ENCODE data around the gene AKT3. TPM values are rescaled to one million over a fixed set of nuclear protein-coding genes. Genes with fewer than 3 reads are reported as not detected.

The AKT3 gene
- total RNA-seq, 8 experiments from 2014 or later, result 7.7 to 99.3 (median 63.8) TPM

DNA sequence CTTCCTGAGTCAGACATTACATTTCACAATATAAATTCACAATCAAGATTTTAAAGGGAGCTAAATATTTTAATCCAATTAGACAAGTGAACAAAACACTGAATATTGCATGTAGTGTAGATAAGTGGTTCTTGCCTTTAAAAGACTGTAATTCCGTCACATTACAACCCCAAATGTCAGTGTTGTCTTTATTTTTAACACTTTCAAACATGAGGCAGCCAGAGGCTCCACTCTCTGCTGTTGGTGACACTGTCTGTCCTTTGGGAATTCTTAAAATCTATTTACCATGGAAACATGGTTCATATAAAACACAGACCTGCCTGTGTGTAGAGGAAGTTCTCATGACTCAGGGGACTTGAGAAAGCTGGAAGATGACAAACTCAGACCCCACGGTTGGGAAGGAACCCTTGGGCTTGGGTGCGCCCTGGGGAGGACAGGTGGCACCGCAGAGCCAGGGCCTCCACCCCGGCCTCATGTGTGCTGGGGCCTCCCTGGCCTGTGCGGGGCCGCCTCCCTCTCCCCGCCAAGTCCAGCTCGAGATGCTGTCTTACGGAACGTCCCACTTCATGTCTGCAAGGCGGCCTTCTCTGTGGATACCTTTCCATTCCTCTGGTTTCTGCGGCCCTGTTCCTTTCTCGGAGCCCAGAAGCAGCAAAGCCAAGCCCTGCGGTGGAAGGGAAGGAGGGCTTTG, 355.2 kb downstream of the AKT3 start:
- in situ Hi-C loops (cut with MboI; ENCODE audit: low pct_unique_long_range_greater_than_20kb in 2 of 9, low sequenced_read_pairs in 9 of 9, unreplicated experiment in 9 of 9), result no loop called here
- no peak for ATAC-seq (replicated peaks in 6 of 8)
- H3K4me1 ChIP-seq (replicated peaks in 1 of 2), result peaks cover 31 to 39% of the 10 kb centered on the region in 2 donors
- no peak overlapping the region for H3K27ac ChIP-seq
- 83 to 100% (median 96%) methylated on average over 1 to 11 of the region's 15 CpGs; no CpG with 5 or more reads in 2 of the 10 experiments for WGBS, 10 experiments
- H3K4me3 ChIP-seq, result no peak overlapping the region

DNA sequence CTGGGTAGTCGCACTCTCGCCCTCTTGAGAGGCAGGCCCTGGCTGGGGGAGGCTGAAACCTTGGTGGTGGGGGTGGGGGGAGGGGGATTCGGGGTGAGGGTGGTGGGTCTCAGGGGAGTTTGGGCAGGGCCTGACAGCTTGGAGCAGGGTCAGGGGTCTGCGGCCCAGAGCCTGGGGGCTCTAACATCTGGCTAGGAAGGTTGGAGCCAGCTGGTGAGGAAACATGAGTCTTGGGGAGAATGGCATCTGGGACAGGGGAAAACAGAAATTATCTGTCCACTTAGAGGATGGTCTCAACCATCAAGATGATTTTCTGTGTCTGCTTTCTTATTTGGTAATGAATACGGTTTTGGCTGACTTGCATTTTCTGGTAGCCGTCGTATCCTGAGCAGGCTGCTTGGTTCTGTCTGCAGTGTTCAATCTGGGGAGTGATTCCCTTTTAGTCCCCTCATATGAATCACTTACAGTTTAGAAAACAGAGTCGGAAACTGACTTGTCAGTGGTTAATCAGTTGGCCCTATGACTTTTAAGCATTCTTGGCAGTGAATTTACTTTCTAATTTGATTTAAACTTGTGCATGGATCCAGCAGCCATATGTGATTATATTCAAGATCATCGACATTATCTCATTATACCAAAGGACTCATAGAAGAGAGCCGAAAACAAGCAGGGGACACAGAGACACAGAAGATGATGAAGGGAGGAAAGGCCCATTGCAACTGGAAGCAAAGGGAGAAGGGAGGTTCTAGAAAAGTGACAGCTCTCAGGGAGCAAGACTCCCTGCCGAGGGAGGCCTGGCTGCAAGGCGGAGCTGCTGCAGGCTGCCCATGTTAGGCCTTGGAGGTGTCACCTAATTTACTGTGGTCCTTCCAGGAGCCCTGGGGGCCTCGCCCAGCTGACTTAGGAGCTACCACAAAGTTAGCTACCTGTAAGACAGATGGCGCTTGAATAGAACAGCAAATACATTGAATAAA, 356.6 kb downstream of the AKT3 start:
- Histone ChIP-seq H3K4me1 (replicated peaks in 1 of 2) (peaks cover 45 to 53% of the 10 kb centered on the region in 2 donors), H3K4me3 (no peak overlapping the region), H3K27ac (no peak overlapping the region)
- no peak for ATAC-seq (replicated peaks in 6 of 8)
- 21 to 83% (median 69%) methylated on average over 1 to 10 of the region's 14 CpGs for WGBS, 10 experiments
- in situ Hi-C loops (cut with MboI; ENCODE audit: low pct_unique_long_range_greater_than_20kb in 2 of 9, low sequenced_read_pairs in 9 of 9, unreplicated experiment in 9 of 9), result no loop called here

DNA sequence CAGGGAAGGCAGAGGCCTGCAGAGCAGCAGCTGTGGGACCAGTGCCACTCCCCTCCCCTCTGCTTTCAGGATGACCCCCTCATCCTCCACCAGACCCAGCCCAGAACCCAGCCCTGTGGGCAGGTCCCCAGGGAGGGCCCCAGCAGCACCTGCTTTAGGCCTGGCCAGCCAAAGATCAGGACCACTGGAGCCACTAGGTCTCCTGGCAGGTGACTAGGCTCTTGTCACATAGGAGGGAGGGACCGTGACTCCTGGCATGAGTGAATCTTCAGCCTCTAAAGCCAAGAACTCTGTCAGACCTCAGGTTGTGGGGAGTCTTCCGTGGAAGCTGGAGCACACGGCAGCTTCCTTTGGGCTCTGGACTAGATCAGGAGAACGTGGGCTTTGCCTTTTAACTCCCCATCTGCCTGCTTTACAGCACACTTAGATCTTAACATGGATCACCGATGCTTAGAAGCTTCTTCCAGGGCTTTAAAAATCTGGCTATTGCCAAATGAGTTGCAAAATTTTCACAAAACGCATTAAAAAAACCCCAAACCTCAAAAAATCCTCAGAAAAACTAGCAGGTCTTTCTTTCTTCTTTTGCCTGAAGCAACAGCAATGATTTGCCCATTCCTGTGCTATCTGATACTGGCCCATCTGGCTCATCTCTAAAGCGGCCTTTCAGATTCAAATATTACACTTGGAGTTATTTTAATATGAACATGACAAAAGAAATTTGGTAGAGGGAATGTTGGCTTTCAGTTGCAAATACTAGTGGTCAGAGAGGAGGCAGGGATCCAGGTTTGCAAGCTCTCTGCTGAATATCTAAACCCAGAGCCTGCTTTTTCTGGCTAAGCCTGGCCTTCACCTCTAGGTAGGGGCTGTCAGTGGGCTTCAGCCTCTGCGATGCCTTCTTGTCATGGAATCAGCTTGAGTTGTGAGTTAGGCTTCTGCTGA, 359.0 kb downstream of the AKT3 start:
- no peak overlapping the region for H3K4me3 ChIP-seq
- peaks cover 45 to 52% of the 10 kb centered on the region in 2 donors for H3K4me1 ChIP-seq (replicated peaks in 1 of 2)
- peak overlapping the region; percentile 24 to 74 for H3K27ac ChIP-seq
- in situ Hi-C loops (cut with MboI; ENCODE audit: low pct_unique_long_range_greater_than_20kb in 2 of 9, low sequenced_read_pairs in 9 of 9, unreplicated experiment in 9 of 9), result no loop called here
- peak in 4 of 8 experiments; percentile 28 to 46 (median 40) for ATAC-seq (replicated peaks in 6 of 8)
- WGBS, 10 experiments, result 8 to 82% (median 43%) methylated on average over 2 to 6 of the region's 8 CpGs; no CpG with 5 or more reads in 1 of the 10 experiments

DNA sequence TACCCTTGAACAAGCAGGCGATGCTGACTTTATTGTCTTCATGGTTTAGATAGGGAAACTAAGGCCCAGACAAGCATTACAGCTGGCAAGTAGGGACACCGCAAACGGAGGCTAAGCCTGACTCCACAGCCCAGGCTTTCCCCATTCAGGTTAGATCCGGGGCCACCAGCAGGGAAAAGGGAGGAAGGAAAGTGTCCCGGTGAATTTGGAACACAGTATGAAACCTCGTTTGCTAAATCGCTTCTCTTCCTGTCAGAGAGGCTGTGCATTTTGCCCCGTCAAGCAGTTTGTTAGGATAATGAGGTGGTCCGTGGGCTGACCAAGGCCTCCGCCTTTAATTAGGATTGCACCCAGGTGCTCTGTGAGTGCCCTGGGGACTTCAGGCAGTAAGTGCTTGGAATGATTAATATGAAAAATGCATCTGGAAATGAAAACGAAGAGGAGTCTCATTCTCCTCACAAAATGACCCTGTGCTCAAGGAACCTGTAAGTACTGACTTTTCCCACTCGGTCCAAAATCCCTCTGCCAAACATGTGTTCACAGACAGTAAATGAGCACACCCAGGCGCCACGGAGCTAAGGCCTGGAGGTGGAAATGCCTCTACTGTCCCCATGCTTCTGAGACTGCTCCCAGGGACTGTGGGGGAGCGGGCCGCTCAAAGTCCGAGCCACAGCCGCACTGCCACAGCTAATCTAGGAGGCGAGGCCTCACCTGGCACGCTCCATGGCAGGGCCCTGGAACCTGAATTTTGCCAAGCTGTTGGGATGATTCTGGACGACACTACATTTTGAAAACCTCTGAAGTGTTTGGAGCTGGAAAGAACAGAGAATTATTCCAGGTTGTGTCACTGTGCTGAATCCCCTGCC, 360.1 kb downstream of the AKT3 start:
- WGBS, 10 experiments, result 20 to 76% (median 56%) methylated on average over 1 to 16 of the region's 21 CpGs; no CpG with 5 or more reads in 3 of the 10 experiments
- Histone ChIP-seq H3K27ac (peak overlapping the region; percentile 13 to 74), H3K4me1 (replicated peaks in 1 of 2) (peaks cover 42 to 50% of the 10 kb centered on the region in 2 donors), H3K4me3 (no peak overlapping the region)
- peak in 1 of 8 experiments; percentile 12 for ATAC-seq (replicated peaks in 6 of 8)
- in situ Hi-C loops (cut with MboI; ENCODE audit: low pct_unique_long_range_greater_than_20kb in 2 of 9, low sequenced_read_pairs in 9 of 9, unreplicated experiment in 9 of 9), result no loop called here

DNA sequence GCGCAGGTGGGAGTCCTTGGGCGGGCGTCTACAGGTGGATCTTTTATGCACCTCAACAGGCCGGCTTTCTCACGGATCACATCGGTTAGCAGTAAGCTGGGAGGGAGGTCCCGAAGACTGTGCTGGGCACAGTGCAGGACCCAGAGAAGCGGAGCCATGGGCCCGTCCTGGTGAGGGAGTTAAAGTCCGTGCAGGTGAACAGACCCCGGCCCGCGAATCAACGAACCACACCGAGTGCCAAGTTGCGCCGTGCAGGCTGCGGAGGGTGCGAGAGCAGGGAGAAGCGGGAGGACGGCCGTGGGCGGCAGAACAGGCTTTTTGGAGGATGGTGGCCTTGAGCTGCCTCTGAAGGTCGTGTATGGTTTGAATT, 360.9 kb downstream of the AKT3 start:
- peak overlapping the region; percentile 11 to 31 for H3K27ac ChIP-seq
- peaks cover 42 to 48% of the 10 kb centered on the region in 2 donors for H3K4me1 ChIP-seq (replicated peaks in 1 of 2)
- H3K4me3 ChIP-seq, result no peak overlapping the region
- in situ Hi-C loops (cut with MboI; ENCODE audit: low pct_unique_long_range_greater_than_20kb in 2 of 9, low sequenced_read_pairs in 9 of 9, unreplicated experiment in 9 of 9), result no loop called here
- 93 to 100% (median 95%) methylated on average over 1 to 18 of the region's 24 CpGs; no CpG with 5 or more reads in 5 of the 10 experiments for WGBS, 10 experiments
- peak in 5 of 8 experiments; percentile 7 to 21 (median 11) for ATAC-seq (replicated peaks in 6 of 8)

DNA sequence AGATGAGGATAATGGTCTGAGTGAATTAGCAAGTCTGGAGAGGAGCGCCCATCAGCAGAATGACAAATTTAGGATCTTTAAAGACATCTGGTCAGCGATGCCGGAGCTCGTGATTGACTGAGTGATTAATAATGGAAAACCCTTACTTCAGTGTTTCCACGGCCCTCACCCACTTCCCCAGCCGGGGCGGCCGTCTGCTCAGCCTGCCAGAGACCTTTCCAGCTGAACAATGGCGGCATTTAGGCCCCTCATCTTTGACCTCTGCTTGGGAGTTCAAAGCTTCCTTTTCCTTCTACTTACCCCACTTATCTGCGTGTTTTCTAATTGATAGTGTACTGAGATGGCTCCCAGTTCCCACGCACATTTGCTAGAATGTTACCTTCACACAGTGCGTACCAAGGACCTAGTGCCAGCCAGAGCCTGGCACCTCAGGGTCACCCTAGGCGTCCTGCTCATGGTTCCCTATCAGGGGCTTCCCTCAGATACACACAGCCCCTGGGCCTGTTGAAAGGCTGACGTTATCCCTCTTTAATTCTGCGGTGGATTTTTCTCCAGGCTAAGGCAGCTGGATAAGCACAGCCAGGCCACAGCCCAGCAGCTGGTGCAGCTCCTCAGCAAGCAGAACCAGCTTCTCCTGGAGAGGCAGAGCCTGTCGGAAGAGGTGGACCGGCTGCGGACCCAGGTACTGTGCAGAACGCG, 361.4 kb downstream of the AKT3 start:
- WGBS, 10 experiments, result 52 to 91% (median 74%) methylated on average over 1 to 15 of the region's 20 CpGs; no CpG with 5 or more reads in 3 of the 10 experiments
- Histone ChIP-seq H3K27ac (peak overlapping the region; percentile 11 to 31), H3K4me1 (replicated peaks in 1 of 2) (peaks cover 39 to 47% of the 10 kb centered on the region in 2 donors), H3K4me3 (no peak overlapping the region)
- in situ Hi-C loops (cut with MboI; ENCODE audit: low pct_unique_long_range_greater_than_20kb in 2 of 9, low sequenced_read_pairs in 9 of 9, unreplicated experiment in 9 of 9), result no loop called here
- peak in 5 of 8 experiments; percentile 15 to 44 (median 40) for ATAC-seq (replicated peaks in 6 of 8)

DNA sequence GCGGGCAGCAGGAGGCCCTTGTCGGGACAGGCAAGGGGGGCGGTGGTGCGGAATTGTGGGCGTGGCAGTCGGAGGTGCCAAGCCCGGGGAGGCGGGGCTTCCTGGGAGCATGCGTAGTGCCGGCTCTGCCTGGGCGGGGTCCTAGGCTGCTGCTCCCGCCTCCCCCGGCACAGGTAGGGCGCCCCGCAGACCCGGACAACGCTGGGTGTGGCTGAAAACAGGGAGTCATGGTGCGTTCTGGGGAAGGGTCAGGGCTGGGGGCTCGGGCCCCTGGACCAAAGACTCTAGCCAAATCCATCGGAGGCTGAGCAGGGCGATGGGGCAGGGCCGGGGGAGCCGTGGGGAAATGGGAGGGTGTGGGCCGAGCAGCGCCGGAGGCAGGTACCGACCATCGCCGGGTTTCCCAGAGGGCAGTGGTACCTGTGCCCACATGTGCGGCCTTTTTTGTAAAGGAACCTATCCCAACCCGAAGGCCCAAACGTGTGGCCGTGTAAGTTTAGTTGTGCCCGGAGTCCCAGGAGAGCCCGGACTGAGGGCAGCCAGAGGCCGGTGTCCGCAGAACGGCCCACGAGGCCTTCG, 362.3 kb downstream of the AKT3 start:
- in situ Hi-C loops (cut with MboI; ENCODE audit: low pct_unique_long_range_greater_than_20kb in 2 of 9, low sequenced_read_pairs in 9 of 9, unreplicated experiment in 9 of 9), result no loop called here
- ATAC-seq (replicated peaks in 6 of 8), result no peak
- WGBS, 10 experiments, result 96 to 100% (median 100%) methylated on average over 1 to 18 of the region's 40 CpGs; no CpG with 5 or more reads in 7 of the 10 experiments

DNA sequence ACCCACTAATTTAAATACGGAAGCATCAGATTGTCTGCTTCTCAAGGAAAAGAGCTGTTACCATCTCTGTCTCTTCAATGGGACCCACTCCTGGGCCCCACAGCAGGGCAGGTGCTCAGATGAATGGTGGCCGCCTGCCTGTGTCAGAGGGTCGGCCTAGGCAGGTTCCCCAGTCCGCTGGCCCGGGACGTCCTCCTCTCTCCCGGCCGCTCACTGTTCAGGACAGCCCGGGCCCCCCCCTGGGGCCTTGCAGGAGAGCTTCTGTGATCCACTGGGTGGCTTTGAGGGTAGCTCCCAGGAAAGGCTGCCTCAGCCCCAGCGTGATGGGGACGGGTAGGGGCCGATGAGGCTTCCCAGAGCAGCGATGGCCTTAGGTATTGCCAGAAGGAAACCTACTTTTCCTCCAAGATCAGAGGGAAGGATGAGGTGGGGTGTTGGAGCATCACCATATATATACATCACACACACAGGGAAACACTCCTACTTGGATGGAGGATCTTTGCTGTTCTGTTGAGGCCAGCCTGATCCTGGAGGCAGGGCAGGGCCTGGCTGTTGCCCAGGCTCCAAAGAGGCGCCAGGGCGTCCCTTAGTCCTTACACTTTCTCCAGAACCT, 362.9 kb downstream of the AKT3 start:
- in situ Hi-C loops (cut with MboI; ENCODE audit: low pct_unique_long_range_greater_than_20kb in 2 of 9, low sequenced_read_pairs in 9 of 9, unreplicated experiment in 9 of 9), result no loop called here
- Histone ChIP-seq H3K4me1 (replicated peaks in 1 of 2) (peaks cover 51% of the 10 kb centered on the region in 2 donors), H3K27ac (no peak overlapping the region), H3K4me3 (no peak overlapping the region)
- ATAC-seq (replicated peaks in 6 of 8), result no peak
- 67 to 100% (median 98%) methylated on average over 1 to 11 of the region's 15 CpGs; no CpG with 5 or more reads in 5 of the 10 experiments for WGBS, 10 experiments

More for the DNA sequence above, 362.3 kb downstream of the AKT3 start:
- H3K4me1 ChIP-seq (replicated peaks in 1 of 2), result peaks cover 45 to 46% of the 10 kb centered on the region in 2 donors
- no peak overlapping the region for H3K27ac ChIP-seq
- no peak overlapping the region for H3K4me3 ChIP-seq

DNA sequence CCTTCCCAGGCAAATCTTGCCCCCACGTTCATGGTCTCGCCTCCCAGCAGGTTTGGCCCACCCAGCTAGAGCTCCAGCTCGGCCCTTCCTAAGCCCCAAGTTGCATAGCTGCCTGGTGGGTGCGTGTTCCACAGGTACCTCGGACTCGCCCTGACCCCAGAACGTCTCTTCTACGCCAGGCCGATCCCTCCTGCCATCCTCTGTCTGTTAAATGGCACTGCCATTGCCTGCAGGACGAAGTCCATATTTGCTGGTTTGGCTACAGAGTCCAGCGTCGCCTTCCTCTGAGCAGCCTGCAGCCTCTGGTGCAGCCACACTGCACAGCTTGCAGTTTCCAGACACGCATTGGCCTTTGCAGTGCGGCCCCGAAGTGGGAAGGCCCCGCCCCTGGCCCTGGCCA, 366.1 kb downstream of the AKT3 start:
- no peak for ATAC-seq (replicated peaks in 6 of 8)
- WGBS, 10 experiments, result 91 to 100% (median 95%) methylated on average over 2 to 16 of the region's 16 CpGs; no CpG with 5 or more reads in 3 of the 10 experiments

DNA sequence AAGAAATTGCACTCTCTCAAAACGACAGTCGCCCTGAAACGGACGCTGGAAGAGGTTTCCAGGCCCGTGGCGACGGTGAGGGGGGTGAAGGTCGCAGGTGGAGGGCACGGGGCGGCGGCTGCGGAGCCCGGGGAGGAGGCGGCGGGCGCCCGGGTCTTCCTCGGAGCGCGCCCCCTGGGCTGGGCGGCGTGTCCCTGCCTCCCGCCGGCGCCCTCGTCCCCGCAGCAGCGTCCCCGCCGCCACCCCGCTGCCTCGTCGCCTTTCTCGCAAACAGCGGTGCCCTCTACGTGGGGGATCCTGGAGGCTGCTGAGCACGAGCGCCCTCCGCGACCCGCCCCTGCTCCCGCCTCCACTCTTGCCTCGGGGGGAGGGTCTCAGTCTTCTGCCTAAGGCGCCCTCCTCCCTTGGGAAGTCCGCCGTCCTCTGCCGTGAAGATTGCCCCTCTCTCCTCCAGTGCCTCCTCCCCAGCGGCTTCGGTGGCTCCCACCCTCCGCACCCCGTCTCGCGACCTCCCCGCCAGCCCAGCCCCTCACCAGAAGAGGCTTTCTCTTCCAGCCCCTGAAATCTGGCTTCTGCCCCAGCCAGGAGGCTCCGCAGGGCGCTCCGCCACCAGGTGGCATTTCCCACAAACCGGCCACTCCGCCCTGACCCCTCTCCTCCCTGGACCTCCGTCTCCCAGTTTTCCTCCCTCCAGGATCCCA, 366.8 kb downstream of the AKT3 start:
- Histone ChIP-seq H3K4me1 (replicated peaks in 1 of 2) (peaks cover 34 to 35% of the 10 kb centered on the region in 2 donors), H3K27ac (peak overlapping the region; percentile 27 to 42), H3K4me3 (no peak overlapping the region)
- in situ Hi-C loops (cut with MboI; ENCODE audit: low pct_unique_long_range_greater_than_20kb in 2 of 9, low sequenced_read_pairs in 9 of 9, unreplicated experiment in 9 of 9), result no loop called here
- peak in 3 of 8 experiments; percentile 24 to 49 (median 43) for ATAC-seq (replicated peaks in 6 of 8)
- WGBS, 10 experiments, result 18 to 78% (median 50%) methylated on average over 2 to 16 of the region's 60 CpGs; no CpG with 5 or more reads in 5 of the 10 experiments

More for the DNA sequence above, 366.1 kb downstream of the AKT3 start:
- H3K27ac ChIP-seq, result no peak overlapping the region
- H3K4me3 ChIP-seq, result no peak overlapping the region
- in situ Hi-C loops (cut with MboI; ENCODE audit: low pct_unique_long_range_greater_than_20kb in 2 of 9, low sequenced_read_pairs in 9 of 9, unreplicated experiment in 9 of 9), result no loop called here
- H3K4me1 ChIP-seq (replicated peaks in 1 of 2), result peaks cover 41% of the 10 kb centered on the region in 2 donors

Measured in motor neuron (in vitro differentiated cells).